Panc1 (cell line): Measurements from ENCODE around the gene FAM234B.
"Not testable (repeated sequence)": the region's sequence is repeated elsewhere in the genome, so short reads cannot be mapped to it uniquely, and the experiment has no call there.

Experiments
- CTCF ChIP-seq: fragments of 450-650 bp; IDR thresholded peaks from 2 replicates; pipeline ENCODE4 v1.5.1; 2017; ENCODE audit warnings: mild to moderate bottlenecking
- POLR2AphosphoS5 ChIP-seq: IDR thresholded peaks from 2 replicates; pipeline ENCODE4 v1.6.1; 2012; ENCODE audit warnings: mild to moderate bottlenecking, low read depth, low read length, moderate library complexity
- SIN3A ChIP-seq: IDR thresholded peaks from 2 replicates; pipeline ENCODE4 v1.6.1; 2012; ENCODE audit warnings: low read depth, mild to moderate bottlenecking, low read length, moderate library complexity, borderline replicate concordance; ENCODE audit not compliant: insufficient read depth
- TCF7L2 ChIP-seq: IDR thresholded peaks from 2 replicates; pipeline ENCODE4 v1.6.1; 2011; ENCODE audit warnings: mild to moderate bottlenecking, low read depth, low read length, inconsistent platforms

DNA sequence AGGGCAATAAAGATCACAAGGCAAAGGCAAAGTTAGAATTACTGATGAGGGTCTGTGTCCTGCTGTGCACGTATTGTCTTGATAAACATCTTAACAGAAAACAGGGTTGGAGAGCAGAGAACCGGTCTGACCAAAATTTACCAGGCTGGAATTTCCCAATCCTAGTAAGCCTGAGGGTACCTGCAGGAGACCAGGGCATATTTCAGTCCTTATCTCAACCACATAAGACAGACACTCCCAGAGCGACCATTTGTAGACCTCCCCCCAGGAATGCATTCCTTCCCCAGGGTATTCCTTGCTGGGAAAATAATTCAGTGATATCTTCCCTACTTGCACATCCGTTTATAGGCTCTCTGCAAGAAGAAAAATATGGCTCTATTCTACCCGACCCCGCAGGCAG is 9.4 kb downstream of the FAM234B start:
- TF ChIP-seq CTCF, POLR2AphosphoS5, SIN3A, TCF7L2: not testable (repeated sequence)
